ENCODE results near the gene THAP4.

The THAP4 gene

GRCh38 chr2:241551998-241552737 lies 84.8 kb downstream of the THAP4 start:
- TF ChIP-seq MYC (IDR thresholded peaks at IDR 0.05; ENCODE audit: low read depth, low read length): no peak
- no peak for TF ChIP-seq MAX (IDR thresholded peaks at IDR 0.05; ENCODE audit: low read depth, low read length)
- TF ChIP-seq, protein P1, sequence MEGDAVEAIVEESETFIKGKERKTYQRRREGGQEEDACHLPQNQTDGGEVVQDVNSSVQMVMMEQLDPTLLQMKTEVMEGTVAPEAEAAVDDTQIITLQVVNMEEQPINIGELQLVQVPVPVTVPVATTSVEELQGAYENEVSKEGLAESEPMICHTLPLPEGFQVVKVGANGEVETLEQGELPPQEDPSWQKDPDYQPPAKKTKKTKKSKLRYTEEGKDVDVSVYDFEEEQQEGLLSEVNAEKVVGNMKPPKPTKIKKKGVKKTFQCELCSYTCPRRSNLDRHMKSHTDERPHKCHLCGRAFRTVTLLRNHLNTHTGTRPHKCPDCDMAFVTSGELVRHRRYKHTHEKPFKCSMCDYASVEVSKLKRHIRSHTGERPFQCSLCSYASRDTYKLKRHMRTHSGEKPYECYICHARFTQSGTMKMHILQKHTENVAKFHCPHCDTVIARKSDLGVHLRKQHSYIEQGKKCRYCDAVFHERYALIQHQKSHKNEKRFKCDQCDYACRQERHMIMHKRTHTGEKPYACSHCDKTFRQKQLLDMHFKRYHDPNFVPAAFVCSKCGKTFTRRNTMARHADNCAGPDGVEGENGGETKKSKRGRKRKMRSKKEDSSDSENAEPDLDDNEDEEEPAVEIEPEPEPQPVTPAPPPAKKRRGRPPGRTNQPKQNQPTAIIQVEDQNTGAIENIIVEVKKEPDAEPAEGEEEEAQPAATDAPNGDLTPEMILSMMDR (IDR thresholded peaks at IDR 0.05; ENCODE audit: low read depth, low read length): no peak
- TF ChIP-seq POLR2A (IDR thresholded peaks at IDR 0.05; ENCODE audit: extremely low read depth, insufficient read length): no peak
- no peak overlapping the region for H3K4me3 ChIP-seq (ENCODE audit: low read depth, low read length)
- no peak for DNase-seq (ENCODE audit: low read depth)

GRCh38 chr2:241551599-241551997 lies 85.4 kb downstream of the THAP4 start:
- DNase-seq (ENCODE audit: low read depth): no peak
- no peak for TF ChIP-seq MYC (IDR thresholded peaks at IDR 0.05; ENCODE audit: low read depth, low read length)
- TF ChIP-seq MAX (IDR thresholded peaks at IDR 0.05; ENCODE audit: low read depth, low read length): no peak
- TF ChIP-seq, protein P1 (IDR thresholded peaks at IDR 0.05; ENCODE audit: low read depth, low read length): no peak
- no peak for TF ChIP-seq POLR2A (IDR thresholded peaks at IDR 0.05; ENCODE audit: extremely low read depth, insufficient read length)
- no peak overlapping the region for H3K4me3 ChIP-seq (ENCODE audit: low read depth, low read length)

DNA sequence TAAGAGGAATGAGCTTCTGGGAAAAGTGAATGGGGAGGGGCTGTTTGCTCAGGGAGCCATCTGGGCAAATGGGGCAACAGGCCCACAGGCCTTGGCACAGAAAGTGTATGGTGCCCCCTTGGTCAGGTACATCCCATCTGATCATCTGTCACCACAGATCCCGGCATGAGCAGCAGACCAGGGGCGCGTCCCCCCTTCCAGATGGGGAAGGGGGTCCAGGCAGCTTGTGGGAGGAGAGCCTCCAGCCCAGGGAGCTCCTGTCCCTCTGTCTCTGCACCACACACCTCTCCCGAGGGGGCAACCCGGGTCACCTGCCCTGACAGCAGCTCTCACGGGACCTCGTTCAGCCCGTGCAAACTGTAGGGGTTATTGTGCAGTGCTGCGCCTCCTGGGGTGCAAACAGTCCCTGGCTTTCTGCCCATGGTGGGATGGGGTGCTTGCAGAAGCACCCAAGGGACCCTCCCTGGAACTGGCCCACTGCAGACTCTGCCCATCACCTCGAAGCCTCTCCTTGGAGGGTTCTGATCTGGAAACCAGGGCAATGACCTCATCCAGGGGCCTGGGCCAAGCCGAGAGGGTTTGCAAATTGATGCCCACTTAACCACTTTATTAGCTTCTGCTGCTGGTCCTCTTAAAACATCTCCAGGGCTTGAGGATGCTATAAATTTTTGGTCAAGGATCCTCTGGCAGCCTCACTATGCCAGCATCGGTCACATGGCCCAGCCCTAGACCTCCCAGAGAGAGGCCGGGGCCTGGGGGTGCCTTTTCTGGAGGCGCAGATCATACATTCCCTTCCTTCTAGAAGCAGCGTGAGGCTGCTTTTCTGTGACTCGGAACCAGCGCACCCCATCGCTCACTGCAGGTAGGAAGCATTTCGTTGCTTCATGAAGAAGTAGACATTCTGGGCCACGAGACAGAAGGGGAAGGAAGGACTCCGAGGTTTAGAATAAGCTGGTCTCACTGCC lies 86.1 kb downstream of the THAP4 start:
- no peak for TF ChIP-seq POLR2A (IDR thresholded peaks at IDR 0.05; ENCODE audit: extremely low read depth, insufficient read length)
- no peak for DNase-seq (ENCODE audit: low read depth)
- H3K4me3 ChIP-seq (ENCODE audit: low read depth, low read length): no peak overlapping the region

- TF ChIP-seq, protein P1 (IDR thresholded peaks at IDR 0.05; ENCODE audit: low read depth, low read length): no peak
- TF ChIP-seq MAX (IDR thresholded peaks at IDR 0.05; ENCODE audit: low read depth, low read length): no peak
- no peak for TF ChIP-seq POLR2A (IDR thresholded peaks at IDR 0.05; ENCODE audit: extremely low read depth, insufficient read length)
- no peak for TF ChIP-seq MYC (IDR thresholded peaks at IDR 0.05; ENCODE audit: low read depth, low read length)
- no peak overlapping the region for H3K4me3 ChIP-seq (ENCODE audit: low read depth, low read length)
- no peak for DNase-seq (ENCODE audit: low read depth)
Measured at GRCh38 chr2:241548451-241548835, 88.5 kb downstream of the THAP4 start.

GRCh38 chr2:241547781-241548450 lies 89.0 kb downstream of the THAP4 start:
- no peak overlapping the region for H3K4me3 ChIP-seq (ENCODE audit: low read depth, low read length)
- DNase-seq (ENCODE audit: low read depth): no peak
- TF ChIP-seq MAX (IDR thresholded peaks at IDR 0.05; ENCODE audit: low read depth, low read length): no peak
- TF ChIP-seq MYC (IDR thresholded peaks at IDR 0.05; ENCODE audit: low read depth, low read length): no peak
- TF ChIP-seq, protein P1 (IDR thresholded peaks at IDR 0.05; ENCODE audit: low read depth, low read length): no peak

Data from NB4 (cell line).